Astrocyte of the spinal cord (primary cell): ENCODE measurements around the gene MRPL23.

Experiments used
- DNase-seq: peaks from one replicate; pipeline ENCODE4 v3.0.0; 2011; ENCODE audit warnings: low read depth, low spot score
- H3K4me3 ChIP-seq: 2 replicates; pipeline ENCODE4 v1.5.1; 2011; ENCODE audit warnings: low read depth, mild to moderate bottlenecking, low read length, moderate library complexity
- CTCF ChIP-seq: IDR thresholded peaks from 2 replicates; pipeline ENCODE4 v1.5.1; 2012; ENCODE audit warnings: low read depth, mild to moderate bottlenecking, low read length, inconsistent platforms
- in situ Hi-C: cut with HindIII; loops from 2 replicates; pipeline ENCODE4 v1.10.0; 2017; ENCODE audit warnings: low sequenced_read_pairs

The MRPL23 gene

DNA sequence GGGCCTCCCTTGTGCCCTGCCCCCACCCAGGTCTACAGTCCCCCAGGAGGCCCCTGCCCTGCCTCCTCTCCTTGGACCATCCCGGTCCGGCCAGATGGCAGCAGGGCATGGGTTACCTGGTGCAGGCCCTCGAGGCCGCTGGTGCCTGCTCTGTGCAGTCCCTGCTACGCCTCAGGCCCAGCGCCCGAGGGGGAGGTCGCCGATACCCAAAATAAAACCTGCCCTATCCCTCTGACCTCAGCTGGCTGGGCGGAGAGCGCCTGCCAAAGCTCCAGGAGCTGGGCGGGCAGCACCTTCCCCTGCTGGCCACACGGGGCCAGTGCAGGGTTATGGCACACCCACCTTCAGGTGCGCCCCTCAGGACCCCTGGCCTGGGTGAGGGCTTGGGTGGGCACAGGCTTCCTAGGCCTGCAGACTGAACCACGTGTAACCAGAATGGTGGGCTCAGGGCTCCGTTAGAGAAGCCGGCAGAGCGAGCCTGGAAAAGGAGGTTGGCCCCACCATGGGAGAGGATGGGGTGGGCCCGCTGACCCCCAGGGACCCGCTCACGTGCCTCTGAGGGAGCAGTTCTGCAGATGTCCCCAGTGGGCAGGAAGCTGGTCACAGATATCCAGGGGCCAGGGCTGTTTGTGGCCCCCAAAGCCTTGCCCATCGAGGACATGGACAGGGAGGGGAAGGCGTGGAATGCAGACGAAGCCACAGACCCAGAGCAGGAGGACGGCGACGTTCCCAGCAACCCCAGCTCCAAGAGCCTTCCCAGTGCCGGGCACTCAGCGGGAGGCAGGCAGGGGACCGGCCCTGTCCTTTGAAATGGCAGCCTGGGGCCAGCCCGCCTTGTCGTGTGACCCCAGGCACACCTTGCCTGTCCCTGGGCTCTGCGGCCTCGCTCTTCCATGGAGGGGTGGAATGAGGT lies 29.4 kb upstream of the MRPL23 start:
- no peak overlapping the region for H3K4me3 ChIP-seq
- in situ Hi-C loops: no loop called here
- DNase-seq: no peak
- peak; percentile 43 for TF ChIP-seq CTCF

DNA sequence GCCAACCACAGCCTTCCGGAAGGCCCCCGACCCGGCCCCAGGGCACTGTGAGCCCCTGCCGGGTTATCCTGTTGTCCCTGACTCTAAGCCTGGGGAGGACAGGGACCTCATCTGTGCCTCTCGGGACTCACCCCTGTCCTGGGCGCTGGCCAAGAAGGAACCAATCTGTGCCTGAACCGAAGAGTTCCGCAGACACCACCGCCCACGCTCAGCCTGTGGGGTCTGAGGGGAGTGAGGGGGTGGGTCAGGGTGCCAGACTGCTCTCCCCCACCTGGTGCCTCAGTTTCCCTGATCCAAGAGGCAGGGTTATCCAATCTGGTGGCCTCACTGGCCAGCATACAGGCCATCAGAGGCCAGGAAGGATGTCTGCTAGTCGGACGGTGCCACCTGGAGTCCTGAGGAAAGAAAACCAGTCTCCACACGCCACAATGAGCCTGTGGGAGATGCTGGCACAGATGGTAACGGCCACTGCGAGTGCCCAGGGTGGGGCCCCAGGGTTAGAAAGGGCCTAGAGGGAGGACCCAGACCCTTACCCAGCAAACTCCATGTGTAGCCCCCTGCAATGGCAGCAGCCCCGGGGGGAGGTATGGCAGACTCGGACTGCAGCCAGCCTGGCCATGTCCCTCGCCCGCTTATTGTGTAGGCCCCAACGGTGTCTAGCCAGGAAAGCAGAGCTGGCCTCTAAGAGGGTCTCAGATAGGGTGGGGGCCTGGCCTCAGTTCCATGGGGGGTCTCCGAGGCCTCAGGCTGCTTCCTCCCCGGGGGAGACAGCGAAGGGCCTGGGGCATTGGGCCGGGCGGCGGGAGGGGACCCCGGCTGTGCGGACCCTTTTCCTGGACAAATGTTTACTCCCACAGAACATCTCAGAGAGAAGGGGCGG lies 28.5 kb upstream of the MRPL23 start:
- H3K4me3 ChIP-seq: no peak overlapping the region
- in situ Hi-C loops: no loop called here

GRCh38 chr11:1919391-1920127 lies 27.6 kb upstream of the MRPL23 start, which contains the start of gene TNNT3:
TSS of gene TNNT3 (plus strand) at chr11:1919703. CDS start at chr11:1922875, 3,172 bp downstream.
- no peak for DNase-seq
- in situ Hi-C loops: no loop called here
- H3K4me3 ChIP-seq: no peak within 1 kb of the TSS
- no peak for TF ChIP-seq CTCF

More for the DNA sequence above, 28.5 kb upstream of the MRPL23 start:
- TF ChIP-seq CTCF: no peak
- no peak for DNase-seq

GRCh38 chr11:1920128-1920908 lies 26.8 kb upstream of the MRPL23 start:
- no peak for DNase-seq
- in situ Hi-C loops: no loop called here
- no peak overlapping the region for H3K4me3 ChIP-seq
- TF ChIP-seq CTCF: no peak

- no peak for TF ChIP-seq CTCF
- in situ Hi-C loops: no loop called here
- DNase-seq: no peak
- no peak overlapping the region for H3K4me3 ChIP-seq
These were observed 26.1 kb upstream of the MRPL23 start for GRCh38 chr11:1920909-1921573.
